DMS 273 treated with DMSO at 0.1 percent for 48 hours (cell line): ENCODE results near the gene PHF12.

ENCODE experiments used
- DNase-seq: peaks from one replicate; lab custom pipeline; 2025; lab: John Stamatoyannopoulos, UW

The PHF12 gene

GRCh38 chr17:28857905-28858800 lies 93.2 kb downstream of the PHF12 start:
- no peak for DNase-seq

DNA sequence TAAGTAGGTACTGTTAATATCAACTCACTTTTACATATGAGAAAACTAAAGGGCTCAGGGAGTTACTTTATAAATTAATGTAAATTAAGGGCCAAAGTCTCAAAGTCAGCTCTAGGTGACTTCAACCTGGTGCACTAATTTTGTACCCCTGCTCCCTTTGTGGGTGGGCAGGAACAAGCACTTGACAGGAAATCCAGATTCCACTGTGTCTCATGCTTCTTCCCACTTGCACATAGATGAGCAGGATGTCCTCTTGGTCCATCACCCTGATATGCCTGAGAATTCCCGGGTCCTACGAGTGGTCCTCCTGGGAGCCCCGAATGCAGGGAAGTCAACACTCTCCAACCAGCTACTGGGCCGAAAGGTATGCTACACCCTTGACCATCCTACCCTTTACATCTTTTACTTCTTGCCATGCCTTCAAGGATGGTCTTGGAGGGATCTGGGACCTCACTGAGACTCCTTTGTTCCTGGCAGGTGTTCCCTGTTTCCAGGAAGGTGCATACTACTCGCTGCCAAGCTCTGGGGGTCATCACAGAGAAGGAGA lies 95.2 kb downstream of the PHF12 start:
- DNase-seq: no peak

DNA sequence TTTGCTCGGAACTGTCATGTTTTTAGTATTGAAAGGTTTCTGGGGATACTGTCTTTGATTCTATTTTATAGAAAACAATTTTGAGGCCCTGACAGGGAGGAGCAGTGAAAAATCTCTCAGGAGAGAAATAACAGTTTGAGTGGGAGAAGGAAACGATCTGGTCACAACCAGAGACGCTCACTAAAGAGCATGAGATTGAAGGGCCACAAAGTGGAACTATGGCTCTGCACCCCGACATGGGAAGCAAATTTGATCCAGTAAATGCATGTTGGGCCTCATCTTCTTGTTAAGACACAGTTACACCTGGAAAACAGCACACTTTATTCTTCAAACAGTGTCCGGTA lies 96.0 kb downstream of the PHF12 start:
- DNase-seq: no peak
